Activated gamma-delta T cell treated with Interleukin-2 at 50 U/mL for 16 hours (primary cell): ENCODE results near the gene APOB.

Source experiments
- DNase-seq: peaks from one replicate; pipeline ENCODE4 v3.0.0-alpha.2; 2020

Gene APOB

DNA sequence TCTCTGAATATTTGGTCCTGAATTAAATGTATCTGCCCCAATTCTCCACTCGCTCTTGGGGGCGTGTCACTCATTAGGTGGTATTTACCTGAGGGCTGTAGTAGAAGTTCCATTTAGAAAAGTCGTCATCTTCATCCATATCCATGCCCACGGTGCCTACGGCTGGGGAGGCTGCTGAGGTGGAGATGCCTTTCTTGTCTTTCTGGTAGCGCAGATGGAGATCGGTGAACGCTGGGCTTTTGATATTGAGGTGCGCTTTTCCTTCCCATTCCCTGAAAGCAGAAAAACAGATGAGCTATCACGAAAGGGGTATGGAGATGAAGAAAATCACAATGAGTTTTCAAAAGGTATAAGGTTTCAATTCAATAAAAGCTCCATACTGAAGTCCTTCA, 39.7 kb downstream of the APOB start:
- DNase-seq, result no peak

DNA sequence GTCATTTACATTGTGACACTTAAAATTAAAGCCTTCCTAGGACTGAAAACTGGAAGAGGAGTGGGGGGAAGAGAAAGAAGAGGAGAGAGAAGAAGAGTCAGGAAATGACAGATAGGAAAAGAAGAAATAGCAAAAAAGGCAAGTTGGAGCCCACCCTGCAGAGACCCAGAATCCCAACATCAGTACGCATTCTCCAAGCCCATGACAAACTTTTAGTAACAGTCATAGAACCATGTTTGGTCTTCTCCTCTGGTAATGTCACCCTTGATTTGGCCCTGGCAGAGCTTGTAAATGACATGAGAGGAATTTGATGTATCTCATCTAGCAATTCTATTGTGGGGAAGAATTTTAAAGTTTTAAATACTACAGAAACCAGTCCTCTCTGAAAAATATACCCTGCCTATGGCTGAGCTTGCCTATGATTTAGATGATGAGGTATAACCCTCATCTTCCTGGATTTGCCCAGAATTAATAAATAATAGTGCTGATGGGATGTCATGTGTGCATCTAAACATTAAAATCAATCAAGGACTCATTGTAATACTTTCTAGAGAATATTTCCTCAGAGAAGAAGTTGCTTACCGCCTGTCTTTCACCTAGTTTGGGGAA, 40.2 kb downstream of the APOB start:
- DNase-seq, result no peak

DNA sequence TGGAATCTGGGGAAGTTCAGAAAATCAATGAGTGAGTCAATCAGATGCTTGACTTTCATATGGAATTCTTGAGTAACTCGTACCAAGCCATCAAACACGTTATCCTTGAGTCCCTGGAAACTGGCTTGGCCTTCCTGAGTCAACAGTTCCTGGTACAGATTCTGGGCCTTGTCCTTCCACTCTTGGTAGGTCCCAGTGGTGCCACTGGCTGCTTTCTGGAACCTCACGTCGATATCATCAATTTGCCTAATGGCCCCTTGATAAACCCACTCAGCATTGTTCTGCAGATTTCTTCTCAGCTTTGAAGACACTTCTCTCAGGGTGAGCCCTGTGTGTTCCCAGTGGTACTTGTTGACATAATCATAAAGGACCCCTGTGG, 41.1 kb downstream of the APOB start:
- DNase-seq, result no peak

DNA sequence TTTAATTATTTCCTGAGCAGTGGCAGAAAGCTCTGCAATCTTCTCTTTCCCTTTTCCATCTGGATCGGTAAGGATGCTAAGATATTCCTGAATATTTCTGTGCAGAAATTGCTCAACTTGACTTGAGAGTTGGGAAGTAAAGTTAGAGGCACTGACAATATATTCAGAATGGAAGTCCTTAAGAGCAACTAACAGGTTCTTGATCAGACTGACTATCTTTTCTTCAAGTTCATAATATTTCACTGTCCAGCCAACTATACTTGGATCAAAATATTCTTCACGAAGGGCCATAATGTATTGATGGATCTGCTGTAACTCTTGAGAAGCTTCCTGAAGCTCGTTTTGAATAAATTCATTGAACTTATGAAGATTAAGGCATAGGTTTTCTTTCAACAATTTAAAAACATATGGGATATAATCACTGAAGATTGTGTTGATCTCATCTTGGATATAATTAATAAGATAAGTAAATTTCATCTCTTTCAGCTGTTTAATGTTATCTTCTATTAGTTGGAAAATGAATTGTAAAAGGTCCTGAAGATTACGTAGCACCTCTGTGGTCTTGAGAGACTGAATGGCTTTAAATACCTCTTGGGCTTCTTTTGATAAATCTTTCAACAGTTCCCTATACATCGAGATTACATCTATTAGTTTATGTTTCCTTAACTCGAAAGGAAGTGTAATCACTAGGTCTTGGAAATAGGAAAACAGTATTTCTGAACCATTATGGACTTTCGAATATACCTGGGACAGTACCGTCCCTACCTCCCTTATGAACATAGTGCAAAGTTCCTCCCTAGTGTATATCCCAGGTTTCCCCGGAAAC, 41.7 kb downstream of the APOB start:
- no peak for DNase-seq

DNA sequence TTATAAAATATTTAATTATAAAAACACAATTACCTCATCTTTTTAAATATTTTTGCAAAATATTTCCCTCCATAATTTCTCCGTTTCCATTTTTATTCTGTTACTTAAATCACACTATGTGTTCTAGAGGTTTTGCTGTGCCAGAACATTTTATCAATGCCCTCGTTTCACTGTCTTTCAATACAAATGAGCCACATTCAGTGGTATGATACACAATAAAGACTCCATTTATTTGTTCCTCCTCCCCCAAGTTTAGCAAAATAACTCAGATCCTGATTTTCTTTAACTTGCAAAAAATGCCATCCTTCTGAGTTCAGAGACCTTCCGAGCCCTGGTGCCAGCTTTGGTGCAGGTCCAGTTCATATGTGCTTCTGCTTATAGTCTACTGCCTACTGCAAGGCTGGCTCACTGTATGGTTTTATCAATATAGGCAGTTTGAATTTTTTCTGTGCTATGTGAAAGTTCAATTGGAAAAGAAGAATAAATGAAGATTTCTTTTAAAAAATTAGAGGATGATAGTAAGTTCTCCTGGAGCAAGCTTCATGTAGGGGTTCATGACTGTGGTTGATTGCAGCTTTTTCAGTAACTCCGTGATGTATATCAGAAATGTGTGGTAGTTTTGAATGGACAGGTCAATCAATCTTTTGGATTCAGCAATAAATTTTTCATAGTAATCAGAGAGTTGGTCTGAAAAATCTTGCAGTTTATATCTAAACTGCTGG, 42.5 kb downstream of the APOB start:
- no peak for DNase-seq

DNA sequence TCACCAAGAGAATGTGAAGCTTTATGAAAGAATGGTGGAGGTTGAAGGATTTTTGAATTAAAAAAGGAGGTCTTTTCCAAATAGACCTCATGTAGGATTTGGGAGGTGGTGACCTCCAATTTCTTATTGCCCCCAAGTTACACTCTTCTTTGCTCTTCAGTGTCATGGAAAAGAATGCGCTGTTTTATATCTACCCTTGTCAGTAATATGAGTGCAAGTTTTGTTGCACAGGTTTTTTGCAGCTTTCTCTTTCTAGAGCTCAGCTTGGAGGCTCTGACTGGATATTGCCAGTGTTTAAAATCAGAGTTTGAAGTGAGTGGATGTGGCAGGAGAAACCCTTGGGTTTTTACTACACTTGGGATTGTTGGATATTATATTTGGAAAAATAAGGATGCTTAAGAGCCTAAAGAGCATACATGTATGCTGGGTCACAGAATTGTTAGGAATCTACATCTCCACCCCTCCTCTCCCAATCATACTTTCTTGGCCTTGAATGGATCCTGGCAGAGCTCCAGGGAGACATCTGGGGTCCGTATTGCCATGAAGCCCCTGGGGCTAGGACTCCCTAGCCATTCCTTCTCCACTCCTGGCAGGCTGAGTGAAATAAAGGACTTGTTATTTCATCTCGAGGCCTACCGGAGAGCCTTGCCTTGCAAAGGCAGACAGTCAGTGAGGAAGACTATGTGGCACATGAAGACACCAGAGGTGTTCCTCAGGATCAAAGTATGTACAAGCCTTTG, 43.8 kb downstream of the APOB start:
- DNase-seq, result no peak

DNA sequence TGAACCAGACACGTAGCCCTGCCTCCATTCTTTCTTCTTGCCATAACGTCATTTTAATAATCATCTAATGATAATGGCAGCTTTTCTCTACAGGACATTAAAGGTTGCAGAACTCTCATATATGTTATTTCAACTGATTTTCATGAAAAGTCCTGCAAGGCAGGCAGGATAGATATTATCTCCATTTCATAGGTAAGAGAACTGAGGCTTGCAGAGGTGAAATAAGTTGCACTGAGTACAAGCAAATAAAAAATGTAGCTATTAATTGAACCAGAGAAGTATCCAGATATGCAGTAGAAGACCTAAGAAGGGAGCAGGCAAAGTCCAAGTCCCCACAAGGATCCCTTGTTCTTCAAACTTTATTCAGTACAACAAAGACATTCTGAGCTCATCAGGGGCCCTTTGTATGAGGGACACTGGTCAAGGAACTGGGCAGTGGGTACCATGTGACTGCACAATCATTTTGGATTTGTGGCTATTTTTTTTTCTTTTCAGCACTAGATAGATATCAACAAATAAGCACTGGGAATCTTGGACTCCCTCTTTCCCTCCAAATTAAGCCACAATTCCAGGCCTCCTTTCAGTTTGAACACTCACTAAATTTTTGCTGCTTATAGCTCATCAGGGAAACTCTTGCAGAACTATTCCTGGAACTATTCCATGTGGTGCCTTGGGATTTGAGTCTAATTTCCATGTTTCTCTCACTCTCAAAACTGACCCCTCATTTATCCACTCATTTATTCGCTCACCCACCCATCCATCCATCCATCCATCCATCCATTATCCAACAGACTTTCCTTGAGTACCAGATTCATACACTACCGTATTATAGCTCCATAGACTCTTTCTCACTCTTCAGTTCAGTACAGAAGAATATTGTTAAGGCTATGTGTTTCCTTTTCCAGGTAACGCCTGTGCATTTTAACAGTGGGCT, 44.6 kb downstream of the APOB start:
- no peak for DNase-seq

DNA sequence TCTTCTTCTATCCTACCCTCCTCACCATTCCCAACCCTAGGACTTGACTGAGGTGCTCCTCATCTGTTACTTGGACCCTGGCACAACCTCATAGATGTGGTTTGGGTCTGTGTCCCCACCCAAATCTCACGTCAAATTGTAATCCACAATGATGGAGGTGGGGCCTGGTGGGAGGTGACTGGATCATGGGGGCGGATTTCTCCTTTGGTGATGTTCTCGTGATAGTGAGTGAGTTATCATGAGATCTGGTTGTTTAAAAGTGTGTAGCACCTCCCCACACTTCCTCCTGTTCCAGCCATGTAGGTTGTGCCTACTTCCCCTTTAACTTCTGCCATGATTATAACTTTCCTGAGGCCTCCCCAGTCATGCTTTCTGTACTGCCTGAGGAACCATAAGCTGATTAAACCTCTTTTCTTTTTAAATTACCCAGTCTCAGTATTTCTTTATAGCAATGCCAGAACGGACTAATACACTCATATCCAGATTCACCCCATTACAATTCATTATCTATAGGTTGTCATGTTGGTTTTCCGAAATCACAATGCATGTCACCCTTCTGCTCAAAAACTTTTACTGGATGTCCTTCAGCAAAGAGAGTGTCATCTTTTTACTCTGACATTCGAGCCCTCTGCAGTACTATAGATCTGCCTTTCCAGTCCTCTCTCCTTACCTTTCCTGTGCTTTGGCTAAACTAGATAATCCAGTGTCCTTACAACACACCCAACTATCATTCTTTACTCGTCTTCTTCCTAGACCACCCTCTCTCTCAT, 45.7 kb downstream of the APOB start:
- DNase-seq, result no peak

DNA sequence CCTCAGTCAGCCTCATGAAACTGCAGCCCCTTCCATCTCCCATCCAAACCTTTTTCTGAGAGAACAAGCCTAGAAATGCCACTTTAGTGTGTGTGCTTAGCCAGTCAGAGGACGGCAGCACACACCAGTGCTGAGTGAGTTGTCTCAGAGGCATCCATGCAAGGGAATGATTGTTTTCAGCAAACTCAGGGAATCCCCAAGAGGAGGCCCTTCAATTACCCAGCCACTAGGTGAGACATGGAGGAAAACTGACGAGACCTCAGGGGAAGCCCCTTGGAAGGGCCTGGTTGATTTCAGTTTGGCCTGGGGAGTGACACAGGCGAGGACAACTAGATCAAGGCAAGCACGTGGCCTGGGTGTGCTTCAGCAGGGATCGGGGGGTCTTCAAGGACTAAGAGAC, 49.7 kb downstream of the APOB start:
- no peak for DNase-seq

DNA sequence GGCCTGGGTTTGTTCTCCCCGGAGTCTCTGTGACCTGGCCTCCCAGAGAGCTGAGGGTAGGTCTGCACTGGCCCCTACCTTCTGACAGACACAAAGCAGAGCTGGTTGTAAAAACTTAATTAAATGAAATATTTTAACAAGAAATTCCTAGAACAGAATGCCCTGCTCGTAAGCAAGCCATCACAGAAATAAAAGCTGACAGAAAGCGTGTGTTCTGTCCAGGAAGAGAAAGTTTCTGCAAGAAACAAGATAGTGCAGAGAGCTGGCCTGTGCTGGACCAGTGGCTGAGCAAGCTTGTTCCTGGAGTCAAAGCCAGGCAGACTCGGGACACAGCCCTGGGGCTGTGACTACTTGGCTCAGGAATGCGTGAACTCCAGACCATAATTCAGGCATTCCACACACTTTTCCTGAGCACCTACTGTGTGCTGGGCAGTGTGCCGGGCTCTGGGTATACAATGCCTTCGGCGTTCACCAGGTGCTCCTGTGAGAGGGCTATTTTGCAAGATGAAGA, 51.6 kb downstream of the APOB start:
- DNase-seq, result no peak

DNA sequence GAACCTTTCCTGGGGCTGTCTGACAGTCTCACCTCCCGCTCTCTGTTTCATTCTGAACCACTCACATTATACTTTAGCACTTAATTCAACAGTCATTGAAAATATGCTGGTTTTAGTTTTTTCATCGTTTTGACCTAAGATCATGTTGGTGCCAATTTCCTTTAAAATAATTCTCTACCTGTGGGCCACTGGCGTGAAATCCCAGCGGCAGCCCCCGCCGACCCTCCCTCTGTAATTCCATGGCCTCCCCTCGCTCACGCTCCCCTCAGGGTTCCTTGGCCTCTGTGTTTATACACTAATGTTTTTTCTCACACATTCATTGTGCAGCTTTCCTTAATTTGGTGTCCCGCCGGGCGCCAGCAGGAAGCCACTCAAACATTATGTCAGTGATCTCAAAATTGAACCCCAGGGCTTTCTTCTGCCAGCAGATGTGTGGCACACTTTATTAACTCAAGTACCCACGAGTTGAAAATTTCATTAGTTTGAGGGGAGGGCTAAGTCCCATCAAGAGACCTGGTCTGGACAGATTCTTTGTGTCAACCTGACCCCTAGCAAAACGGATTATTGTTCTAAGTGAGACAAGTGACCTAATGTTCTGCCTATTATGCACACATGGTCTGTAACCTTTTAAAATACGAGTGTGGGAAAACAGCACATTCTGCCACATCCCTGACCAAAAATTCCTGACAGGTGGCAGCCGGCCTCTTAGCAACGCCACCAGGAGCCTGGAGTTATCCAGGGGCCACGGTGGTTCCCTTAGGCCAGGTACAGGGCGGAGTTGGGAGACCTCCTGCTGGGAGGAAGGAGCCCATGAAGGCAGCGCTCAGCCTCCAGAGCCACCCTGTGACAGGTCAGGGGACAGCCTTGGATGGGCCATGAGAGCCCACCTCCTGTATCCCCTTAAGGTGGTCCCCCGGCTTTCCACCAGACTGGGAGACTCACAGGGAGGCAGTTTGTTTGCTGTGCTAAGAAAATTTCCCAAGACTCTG, 53.1 kb downstream of the APOB start:
- DNase-seq, result no peak

DNA sequence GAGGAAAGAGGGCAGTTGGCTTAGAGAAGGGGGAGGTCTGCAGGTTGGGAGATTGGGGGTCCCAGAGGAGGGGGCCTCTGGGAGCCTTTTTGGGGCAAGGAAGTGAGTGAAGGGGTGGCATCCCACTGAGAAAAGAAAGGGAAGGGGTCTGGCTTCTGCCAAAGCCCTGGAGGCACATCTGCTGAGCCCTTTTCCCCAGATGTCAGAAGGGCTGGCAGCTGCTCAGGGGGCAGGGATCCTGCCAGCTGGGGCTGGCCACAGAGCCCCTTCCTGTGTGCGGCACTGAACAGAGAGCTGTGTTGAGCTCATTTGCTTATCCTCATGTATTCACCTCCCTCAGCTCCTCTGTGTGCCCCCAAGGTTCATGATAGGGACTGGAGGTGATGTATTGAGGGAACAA, 54.5 kb downstream of the APOB start:
- no peak for DNase-seq

DNA sequence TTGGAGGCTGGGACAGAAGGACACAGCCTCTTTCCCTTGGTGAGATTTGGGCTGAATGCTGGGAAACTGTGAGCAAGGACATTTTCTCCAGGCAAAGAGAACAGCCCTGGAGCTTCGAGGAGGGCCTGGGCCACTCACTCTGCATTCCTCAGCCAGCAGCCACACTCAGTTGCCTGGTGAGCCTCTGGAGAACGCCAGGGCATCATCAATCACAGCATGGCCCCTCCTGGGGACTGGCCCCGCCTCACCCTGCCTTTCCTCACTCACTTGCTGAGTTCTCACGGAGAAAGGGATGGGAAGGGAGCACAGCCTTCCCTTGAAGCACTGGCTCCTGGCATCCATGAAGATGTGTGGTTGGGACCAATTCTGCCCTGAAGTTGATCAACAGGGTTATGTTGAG, 55.0 kb downstream of the APOB start:
- no peak for DNase-seq

DNA sequence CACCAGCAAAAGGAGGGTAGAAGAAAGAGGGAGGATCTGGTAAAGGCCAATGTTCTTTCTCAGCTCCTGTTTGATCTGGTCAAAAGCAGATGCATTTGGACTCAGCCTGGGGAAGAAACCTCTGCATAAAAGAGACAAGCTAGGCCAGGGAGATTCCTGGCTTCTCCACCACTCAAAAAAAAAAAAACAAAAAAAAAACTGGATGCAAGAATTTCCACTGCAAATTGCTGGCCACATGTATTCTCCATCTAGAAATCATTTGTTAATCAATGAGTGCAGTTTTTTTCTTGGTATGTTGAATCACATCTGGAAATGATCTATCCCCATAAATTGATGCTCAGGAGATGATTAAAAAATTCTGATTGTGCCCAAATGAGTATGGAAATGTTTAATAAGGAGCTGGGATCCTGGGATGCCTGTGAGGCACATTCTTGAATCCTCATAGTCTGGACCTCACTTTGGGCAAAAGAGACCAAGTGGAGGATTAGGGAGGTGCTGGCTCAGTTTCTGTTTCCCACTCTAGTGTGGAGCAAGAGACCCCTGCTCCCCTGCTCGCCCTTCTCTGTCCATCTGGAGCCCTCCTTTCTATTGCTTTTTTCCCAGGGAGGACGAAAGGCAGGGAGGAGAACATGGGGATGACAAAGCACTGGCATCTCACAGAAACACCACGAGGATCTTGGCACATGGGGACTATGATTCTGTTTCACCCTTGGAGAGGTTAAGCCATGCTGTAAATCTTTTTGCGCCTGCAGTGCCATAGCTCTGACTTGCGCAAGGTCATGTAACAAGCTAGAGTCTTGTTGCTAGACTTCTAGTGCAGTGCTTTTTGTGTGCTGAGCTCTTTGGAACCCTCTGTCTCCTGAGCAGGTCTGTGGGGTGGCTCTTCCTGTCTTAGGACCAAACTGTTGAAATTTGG, 57.6 kb downstream of the APOB start:
- no peak for DNase-seq

DNA sequence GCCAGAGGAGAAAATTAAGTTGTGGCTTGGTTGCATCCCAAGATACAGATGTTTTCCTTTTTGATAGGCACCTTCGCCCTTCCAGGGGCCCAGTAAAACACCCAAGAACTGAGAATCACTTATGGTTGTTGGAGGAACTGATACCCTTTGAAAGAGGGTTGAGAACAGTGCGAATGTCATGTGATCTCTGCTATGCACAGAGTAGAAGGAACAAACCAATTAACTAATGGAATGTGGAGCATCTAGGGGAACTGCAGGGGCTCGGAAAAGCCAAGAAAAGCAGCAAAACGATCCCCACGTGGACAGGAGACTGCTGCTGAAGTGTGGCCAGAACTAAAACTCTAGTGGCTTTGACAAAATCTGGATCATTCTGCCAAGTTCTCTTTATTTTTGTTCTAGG, 58.8 kb downstream of the APOB start:
- no peak for DNase-seq

DNA sequence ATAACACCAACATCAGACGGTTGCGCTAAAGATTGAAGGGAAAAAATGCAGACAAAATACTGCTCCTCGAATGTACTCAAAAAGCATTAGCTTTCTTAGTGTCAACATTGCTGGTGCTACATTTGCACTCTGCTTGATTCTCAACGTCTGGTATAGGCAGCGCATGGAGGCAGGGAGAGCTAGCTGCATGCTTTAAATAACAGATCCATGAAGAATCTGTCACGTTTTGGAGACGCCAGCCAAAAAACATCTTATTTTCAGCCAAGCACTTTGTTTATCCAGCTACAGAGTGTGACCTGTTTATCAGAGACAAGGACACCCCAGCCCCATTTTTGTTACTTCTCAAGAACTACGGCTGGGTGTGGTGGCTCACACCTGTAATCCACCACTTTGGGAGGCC, 59.5 kb downstream of the APOB start:
- no peak for DNase-seq

DNA sequence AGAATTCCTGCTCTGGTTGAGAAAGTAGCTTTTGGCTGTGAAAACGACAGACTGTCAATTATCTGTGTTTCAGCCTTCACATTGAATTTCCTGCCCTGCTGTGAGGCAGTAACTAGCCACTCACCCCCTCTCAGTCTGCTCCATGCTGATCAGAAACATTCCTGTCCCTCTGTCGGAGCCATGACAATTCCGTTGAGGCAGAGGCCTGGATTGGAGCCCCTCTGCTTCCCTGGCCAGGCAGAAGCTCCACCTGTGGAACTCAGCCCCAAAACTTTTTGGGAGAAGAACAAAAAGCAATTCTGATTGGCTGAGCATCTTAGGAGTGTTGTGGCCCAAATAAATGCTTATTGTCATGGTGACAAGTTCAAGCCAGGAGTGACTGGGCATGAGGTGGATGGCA, 60.0 kb downstream of the APOB start:
- DNase-seq, result no peak

DNA sequence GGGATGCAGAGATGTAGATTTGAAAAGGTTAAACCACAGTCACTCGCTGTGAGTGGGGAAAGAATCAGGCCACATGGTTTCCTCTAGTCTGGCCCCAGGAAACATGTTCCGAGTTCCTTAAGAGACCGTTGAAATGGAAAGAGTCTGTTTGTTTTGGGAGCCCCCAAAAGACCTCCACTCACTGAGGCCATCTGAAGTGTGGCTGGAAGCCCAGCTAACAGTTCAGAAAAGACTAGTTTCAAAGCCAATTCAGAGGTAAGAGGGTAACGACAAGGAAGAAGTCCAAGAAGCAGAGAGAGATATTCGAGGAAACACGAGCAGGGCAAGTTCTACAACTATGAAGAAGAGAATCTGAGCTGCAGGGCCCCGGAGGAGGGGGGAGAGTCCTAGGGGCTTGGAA, 61.0 kb downstream of the APOB start:
- no peak for DNase-seq
